ENCODE measurements around the gene GRIP2.

The GRIP2 gene

DNA sequence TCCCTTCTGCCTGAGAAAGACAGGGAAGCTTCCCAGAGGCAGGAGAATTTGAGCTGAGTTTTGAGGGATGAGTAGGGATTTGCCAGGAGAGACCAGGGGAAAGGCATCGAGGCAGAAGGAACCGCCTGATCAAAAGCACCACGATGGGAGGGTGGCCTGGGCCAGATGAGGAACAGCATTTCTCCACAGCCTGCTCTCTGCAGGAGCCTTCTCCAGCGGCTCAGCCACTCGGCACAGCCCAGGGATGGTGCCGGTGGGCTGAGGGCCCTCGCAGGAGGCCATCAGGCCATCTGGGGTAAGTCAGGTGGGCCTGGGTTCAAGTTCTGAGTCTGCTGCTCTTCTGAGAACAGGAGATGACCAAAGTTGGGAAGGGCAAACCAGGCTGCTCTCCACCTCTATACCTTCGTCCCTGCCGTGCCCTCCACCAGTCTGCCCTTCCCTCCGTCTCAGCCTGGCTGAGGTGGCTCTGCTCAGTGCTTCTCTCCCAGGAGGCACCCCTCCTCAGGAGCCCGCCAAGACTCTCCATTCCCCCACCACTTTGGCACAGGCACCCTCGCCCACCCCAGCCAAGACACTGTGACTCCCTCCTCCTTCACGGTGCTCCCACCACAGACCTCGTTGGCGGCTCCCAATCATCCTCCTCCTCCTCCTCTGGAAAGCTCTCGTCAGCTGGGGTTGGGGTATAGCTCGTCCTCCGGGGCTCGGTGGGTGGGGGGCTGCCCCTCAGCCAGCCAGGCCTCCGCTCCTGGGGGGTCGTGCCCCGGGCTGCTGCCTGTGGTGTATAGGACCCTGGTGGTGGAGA, 34.9 kb downstream of the GRIP2 start:
- no peak for DNase-seq

DNA sequence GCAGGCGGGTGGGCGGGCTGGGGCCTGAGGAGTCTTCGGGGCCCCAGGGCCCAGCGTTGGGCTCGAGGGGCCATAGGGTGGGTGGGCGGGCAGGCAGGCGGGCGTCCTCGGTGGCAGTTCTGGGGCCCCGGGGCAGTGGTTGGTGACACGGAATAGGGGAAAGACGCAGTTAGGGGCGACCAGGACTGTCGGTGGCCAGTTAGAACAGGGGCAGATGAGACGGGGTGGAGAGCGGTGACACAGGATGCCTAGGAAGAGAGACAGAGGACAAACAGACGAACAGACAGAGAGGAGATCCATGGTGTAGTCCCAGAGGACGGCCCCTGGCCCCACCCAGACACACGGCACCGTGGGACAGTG, 36.5 kb downstream of the GRIP2 start:
- no peak for DNase-seq

DNA sequence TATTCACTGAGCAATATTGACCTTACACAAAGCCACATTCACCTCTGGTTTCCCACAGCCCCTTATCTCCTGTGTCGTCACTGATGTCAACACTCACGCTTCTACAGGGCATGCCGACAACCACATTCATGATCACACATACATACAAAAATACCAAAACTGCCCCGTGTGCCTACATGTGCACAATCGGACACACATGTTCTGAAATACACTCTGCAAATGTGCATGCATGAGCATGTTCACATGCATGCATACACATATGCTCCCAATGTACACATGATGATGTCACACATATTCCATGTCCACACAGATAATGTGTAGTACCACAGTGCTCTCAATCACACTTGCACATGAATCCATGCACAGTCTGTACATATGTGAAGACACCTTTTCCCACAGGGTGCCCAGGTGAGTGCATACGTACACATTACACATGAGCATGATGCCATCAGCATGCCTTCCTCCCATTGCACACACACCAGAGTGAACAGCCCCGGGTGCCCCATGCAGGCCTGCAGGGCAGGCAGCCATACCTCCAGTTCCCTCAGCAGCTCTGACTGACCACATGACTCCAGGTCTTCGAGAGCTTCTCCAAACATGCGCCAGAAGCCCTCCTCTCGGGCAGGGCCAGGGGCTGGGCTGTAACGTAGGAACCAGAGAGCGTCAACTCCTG, 37.0 kb downstream of the GRIP2 start:
- no peak for DNase-seq

DNA sequence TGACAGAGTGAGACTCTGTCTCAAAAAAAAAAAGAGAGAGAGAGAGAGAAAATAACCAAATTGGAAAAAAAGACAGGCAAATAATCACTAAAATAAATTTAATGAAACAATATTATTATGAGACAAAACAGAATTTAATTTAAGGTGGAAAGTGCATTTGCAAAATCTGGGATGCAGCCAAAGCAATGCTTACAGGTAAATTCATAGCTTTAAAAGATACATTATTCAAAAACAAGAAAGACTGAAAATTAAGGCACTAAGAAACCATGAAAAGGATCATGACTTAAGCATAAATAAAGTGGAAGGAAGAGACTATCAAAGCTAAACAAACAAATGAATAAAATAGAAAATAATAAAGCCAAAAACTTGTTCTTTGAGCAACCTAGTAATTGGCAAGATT, 37.7 kb downstream of the GRIP2 start:
- DNase-seq: no peak

DNA sequence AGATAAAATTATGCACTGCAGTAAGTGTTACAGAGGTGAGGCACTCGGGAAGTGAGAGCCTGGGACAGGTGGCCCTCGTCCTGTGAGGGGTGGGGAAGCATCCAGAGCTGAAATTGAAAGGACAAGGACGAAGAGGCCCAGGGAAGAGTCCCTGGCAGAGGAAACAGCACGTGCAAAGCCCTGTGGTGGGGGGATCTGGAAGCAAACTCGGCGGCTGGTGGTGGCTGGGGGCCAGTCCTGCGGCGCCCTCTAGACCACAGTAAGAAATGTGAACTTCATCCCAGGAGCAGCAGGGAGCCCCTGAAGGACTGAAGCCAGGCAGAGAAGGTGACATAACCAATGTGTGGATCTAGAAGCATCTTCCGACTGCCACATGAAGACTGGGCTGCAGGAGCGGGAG, 42.8 kb downstream of the GRIP2 start:
- DNase-seq: no peak

DNA sequence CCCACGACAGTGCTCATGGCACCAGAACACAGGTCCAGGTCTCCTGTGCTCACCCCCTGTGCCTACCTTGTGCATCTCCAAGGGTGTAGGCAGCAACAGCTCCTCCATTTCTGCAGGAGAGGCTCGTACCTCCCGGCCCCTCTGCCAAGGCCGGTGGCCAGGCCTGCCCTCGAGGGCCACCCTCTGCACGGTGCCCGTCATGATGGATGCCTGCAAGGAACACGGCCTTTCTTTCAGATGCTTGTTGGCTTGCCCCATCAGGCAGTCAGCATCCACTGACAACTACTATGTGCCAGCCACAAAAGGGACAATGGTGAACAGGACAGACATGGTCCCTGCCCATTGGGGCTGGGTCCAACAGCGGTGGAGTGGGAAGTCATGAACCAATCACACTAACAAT, 43.8 kb downstream of the GRIP2 start:
- DNase-seq: no peak

DNA sequence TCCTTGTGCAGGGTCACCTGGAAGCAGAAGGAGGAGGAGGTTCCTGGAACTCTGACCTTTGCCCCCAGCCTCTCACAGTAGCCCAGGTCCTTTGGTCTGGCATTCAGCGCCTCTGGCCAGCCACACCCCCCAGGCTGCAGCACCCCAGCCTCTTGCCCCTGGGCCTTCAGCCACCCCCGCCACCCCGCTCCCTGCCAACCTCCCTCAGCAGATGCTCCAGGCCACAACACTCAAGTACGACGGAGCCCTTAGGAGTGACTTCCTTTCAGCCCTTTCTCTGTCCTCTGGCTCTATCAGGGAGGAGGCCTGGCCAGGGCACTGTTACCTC, 45.2 kb downstream of the GRIP2 start:
- DNase-seq: no peak

DNA sequence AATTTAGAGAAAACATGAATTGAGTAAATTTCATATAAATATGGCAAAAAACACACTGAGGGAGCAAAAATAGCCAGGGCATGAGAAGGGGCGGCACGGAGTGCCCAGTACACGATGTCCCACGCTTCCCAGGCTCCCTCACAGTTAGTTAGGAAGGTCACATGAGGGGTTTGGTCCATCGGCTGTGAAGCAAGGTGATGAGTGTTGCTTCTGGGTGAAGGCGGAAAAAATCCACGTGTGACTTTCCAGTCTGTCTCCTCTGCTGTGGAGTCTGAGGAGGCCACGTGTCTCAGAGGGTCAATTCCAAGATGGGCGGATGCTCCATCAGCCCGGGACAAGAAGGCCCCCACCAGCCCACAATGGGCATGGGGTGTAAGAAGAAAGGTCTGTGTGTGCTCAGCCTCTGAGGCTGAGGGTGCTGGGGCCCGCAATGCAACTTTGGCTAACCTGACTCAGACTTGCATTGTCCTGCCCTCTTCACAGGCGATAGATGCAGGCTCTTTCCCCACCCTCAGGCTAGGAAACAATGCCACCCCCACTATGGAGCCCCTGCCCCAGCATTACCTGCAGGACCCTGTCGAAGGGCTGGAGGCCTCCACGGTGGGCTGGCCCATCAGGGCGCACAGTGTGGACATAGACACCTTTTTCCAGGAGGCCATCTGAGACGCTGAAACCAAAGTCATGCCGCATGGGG, 45.7 kb downstream of the GRIP2 start:
- no peak for DNase-seq

DNA sequence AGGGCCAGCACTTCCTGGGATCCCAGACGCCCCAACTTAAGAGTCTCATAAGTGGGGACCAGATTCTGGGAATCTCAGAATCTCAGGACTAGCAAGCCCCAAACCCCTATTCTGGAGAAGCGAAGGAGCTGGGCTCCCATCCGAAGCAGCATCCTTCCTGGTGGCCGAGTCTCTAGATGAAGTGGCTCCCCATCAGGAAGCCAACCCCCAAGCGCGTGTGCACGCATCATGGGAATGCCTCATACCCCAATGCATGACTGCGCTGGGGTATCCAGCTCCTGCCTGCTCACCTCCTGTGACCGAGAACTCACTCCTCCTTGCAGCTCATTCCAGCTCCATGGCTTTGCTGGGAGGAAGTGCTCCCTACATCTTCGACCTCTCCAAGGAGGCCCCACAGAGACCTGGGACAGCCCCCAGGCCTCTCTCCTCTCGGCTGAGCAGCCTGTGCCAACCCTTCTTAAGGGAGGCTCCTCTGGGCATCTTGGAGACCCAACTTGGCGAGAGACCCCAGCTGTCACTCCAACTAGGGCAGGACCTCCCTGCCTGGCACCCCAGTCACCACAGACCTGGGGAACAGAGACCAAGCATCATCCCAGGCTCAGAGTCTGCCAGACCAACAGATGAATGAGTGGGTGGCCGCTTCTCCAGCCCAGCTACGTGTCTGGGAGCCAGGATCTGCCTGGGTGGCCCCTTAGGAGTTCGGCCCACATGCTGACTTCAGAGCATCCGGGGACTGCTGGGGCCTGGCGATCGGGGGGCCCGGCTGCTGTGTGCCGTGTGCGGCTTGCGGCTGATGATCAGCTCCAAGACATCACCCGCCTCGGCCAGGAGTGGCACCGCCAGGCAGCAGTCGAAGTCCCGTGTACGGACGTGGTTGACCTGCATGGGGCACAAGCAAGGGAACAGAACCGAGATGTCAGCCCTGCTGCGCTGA, 46.9 kb downstream of the GRIP2 start:
- DNase-seq: no peak

DNA sequence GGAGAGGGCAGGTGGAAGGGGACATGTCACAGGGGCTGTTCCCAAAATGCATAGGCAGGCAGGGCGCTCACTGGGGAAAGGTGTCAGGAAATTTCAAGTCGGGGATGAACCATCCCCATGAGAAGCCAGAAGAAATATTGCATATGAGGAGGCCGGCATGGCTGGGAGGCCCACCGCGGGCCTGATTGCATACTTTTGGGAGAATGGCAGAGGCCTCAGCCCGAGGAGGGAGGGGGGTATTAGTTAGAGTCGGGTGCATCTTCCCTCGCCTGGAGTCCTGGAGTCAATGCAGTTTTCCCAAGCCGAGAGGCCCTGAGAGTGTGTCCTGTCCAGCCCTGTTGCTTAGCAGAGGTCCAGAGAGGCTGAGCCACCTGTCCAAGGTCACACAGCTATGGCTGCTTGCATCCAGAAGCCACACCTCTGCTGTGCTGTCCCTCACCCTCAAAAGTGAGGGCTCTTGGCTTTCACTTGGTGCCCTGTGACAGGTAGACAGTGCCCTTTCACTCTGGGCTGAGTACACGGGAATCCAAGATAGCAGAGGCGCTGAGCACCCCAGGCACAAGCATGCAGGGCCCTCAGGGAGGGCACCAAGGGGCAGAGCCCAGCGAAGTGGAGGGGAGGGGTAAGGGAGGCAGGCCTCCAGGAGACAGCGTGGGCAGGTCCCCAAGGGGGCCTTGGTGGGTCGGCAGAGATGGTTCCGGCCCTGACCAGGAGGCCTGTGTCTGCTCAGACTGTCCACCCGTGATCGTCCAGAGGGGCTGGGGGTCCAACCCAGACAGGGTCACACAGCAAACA, 48.5 kb downstream of the GRIP2 start:
- DNase-seq: no peak

DNA sequence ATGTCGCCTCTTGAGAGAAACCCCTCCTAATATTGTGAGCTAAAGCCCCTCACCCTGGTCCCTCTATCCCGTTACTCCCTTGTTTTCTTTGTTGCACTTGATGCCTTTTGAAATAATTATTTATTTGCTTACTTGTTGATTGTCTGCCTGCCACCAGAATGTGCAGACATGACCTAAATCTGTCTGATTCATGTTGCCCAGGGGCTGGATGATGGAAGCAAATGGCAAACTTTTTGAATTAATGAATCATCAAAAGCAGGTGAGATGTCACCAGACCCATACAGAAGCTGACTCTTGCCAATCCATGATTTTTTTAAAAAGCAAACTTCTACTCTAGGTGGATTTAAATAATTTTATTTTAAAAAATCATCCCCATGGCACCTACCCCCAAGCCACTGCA, 49.3 kb downstream of the GRIP2 start:
- no peak for DNase-seq

DNA sequence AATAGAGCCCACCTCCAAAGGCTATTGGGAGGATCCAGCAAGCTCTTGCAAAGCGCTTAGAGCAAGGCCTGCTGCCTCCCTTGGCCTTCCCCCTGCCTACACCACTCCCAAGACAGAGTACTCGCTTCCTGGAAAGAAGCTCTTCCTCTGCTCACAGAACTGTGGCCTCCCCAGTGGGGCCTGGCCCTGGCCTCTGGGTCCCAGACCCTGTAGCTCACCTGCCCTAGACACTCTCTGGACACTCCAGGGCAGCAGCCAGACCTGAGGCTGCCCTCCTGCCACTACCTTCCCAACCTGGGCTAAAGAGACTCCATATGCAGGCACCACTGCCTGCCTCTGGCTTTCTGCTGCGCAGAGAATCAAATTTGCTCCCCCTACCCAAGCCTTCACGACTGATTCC, 49.9 kb downstream of the GRIP2 start:
- DNase-seq: no peak

DNA sequence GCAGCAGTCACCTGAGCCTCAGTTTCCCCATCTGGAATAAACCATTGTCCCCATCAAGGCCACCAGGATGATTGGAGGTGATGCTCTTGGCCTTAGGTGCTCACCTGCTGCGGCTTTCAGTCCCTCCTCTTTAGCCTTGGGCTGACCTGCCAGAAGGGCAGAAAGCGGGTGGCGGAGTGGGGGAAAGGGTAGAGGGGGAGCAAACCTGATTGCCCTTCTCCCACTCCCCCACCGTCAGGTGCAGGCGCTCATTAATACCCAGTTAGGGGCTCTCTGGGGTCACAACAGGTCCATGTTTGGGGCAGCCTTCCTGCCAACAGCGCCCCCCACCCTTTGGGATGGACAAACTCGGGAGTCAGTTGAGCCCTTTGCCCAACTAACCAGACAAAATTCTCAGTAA, 50.5 kb downstream of the GRIP2 start:
- no peak for DNase-seq

DNA sequence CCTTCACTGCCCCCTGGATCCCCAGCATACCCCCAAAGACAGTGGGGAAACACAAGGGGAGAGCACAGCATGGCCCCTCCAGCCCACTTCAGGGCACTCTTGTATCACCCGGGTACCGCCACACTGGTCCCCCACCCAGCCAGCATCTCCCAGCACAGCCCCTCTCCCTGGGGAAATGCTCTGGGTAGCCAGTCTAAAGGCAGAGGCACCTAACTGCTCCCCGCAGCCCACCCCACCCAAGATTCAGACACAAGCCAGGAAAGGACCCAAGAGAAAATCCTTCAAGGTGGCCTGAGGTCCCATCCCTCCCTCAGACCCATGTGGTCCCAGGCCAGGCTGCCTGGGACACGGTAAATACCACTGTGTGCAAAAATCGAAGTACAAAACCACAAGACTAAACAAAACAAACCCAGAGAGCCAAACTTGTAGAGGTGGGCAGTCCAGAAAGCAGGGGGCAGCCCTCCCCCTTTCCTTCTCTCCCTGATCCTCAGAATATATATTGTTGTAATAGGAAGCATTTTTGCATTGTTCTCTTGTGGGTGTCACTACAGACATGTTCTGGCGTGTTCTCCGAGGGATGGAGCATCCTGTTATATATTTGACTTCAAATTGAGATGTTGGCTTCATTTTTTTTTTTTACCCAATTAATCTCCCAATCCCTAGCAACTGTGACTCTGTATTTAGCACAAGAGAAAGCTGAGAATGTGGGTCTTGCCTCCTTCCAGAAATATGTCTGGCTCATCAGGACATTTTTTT, 51.7 kb downstream of the GRIP2 start:
- no peak for DNase-seq

DNA sequence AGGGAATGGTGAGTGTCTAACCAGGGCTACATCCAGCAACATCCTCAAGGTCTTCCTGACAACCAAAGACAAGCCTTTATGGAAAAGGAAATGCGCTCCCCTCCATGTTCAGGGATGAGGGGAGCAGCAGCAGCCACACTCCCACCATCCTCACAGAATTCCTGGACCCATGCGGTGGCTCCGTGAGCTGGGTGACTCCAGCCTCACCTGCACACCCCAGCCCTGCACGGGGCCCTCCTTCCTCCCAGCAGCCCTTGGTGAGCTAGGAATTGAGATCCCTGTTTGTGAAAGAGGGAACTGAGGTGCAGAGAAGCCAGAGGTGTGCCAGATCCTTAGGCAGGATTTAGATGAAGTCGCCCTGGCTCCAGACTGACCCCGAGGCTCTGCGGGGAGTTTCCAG, 52.3 kb downstream of the GRIP2 start:
- DNase-seq: no peak

DNA sequence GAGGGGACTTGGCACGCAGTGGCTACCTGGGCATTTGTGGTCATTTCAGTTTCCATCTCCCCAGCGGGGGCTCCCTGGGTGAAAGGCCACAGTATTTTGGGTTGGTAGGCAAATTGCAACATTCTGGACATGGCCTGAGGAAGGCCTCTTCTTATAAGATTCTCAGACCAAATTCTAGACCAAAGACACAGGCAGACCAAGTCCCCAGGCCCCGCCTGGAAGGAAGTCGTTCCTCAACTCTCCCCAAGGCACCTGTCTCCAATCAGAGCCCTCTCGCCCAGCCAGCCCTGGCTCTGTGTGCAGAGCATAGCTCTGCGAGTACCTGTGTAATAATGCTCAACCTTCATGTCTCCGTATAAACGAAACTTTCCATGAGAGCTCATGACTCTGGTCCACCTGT, 53.1 kb downstream of the GRIP2 start:
- DNase-seq: no peak

DNA sequence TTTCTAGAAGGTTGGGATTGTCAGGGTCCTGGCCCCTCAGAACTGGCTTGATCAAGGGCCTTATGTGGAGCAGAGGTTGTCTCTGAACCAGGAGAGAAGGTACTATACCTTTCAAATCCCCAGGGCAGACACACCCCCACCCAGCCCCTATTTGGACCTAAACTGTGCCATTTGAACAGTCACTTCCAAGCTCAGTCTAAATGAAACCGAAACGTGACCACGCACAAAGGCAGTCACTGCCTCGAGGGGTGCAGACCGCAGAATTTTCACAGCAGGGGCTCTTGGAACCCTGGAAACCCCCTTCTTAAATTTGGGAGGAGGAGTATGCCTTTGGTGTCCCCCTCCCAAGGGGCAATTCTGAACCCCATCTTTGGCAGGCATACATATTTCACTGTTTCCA, 53.7 kb downstream of the GRIP2 start:
- no peak for DNase-seq

DNA sequence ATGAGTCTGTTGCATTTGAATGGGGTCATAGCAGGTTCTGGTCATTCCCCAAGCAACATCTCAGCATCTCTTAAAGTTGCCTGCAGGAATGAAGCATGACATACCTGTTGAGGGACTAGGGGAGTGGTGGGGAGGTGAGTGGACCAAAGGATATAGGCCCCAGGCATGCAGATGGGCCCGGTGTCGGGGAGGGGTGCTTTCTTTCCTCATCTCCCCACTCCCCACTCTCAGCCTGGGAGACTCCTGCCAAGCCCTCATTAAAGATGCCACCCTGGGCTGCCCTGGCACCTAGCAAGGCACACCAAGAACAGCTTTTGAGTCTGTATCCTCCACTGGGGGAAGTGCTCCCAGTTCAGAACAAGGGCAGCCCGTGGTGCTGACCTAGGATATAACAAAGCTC, 54.2 kb downstream of the GRIP2 start:
- DNase-seq: no peak

DNA sequence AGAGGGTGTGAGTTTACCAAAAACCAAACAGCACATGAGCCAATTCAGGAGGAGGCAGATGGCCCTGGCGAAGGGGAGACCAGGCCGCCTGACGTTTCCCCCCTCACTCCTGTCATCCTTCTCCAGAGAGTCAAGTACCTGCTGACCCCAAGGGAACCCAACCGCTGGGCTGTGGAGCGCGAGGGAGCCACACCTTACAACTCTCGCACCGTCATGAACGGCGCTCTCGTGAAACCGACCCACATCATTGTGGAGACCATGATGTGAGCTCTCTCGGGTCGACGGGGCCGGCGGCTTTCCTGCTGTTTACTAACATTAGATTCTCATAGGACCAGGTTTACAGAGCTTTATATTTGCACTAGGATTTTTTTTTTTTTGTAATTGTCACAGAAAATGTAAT, 55.4 kb downstream of the GRIP2 start:
- no peak for DNase-seq

DNA sequence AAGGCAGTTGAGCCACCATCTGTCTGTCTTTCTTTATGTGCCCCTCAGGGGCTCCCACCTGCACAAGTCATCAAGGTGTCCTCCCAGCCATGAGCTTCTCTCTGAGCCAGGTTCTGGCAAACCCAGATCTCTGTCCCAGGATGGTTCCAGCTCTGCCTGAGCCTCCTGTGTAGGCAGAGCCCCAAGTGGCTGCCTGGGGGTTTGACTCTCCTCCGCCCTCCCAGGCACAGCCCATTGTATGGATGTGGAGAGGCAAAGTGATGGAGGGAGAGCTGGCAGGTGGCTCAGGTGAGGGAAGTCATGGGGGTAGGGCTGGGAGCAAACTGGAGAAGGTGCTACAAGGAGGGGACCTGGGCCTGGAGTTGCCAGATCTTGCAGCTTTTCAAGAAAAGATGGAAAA, 56.9 kb downstream of the GRIP2 start:
- no peak for DNase-seq

DNA sequence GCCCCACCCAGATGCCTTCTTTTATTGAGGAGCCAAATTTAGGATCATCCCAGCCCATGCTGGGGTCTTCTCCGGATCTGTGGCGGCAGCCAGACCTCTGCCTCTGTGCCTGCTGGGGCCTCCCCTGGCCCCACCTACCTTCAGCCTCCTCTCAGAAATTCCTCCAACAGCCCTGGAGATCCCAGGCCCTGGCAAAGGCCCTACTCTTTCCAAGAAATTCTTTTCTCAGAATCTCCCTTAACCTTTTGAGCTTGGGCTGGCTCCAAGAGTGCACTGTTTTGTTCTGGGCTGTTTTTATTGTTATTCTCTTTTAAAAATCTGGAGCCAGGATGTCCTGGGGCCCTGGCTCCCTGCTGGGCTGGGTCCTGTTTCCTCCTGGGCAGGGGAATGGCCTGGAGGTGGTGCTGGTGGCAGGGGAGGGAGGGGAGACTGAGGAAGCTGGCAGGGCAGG, 57.8 kb downstream of the GRIP2 start:
- DNase-seq: no peak

DNA sequence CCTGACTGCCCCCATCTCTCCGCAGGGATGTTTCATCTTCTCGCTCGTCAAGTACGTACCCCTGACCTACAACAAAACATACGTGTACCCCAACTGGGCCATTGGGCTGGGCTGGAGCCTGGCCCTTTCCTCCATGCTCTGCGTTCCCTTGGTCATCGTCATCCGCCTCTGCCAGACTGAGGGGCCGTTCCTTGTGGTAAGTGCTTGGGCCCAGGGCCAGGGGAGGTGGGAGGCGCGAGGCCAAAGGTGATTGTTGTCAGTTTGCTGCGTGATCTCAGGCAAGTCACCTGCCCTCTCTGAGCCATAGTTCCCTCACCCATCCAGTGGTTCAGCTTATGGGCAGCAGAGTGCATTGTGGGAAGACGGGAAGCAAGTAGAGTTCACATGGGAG, 58.5 kb downstream of the GRIP2 start:
- no peak for DNase-seq

Measured in activated CD4-positive, alpha-beta T cell treated with anti-CD3 and anti-CD28 coated beads, Interleukin-2, amount 50 U/mL, for 4 hours (primary cell).